ENCODE data around the gene NCAN. TPM values are rescaled to one million over a fixed set of nuclear protein-coding genes. Genes with fewer than 3 reads are reported as not detected.
A peak's percentile ranks its signal among the peaks of the same experiment; 100 is the strongest.

The NCAN gene
- total and polyA plus RNA-seq, 9 of the 15 experiments (the other 6 are each of a cell fraction or from before 2014, with no cell fraction given) = 0.04 TPM; not detected in 8

DNA sequence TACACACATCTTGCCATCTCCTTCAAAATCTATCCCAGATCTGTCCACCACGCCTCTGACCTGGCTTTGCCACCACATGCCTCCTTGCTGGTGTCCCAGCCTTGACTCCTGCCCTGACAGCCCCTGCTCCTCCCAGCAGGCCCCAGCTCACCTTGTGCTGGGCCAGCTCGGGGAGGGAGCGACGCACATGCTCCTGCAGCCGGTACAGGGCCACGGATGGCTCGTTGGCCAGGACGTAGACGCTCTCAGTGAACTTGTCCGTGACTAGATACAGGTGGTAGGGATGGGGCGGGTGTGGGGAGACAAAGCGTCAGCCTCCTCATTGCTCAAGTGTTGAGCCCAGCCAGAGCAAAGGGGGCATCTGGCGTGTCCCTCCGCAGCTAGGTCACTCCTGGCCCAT, 25.0 kb upstream of the NCAN start:
- H3K9ac ChIP-seq (ENCODE audit: insufficient read depth in 1 of 2, low read depth in 2 of 2, low read length in 2 of 2) = peak overlapping the region in 1 of 2 experiments; percentile 10; a peak in 1 of 4 replicates
- DNase-seq (ENCODE audit: extremely low read depth in 1 of 4, low spot score in 3 of 4) (no peak), ATAC-seq (no peak), FAIRE-seq (no peak)
- no peaks in the 10 kb centered on the region for H3K9me1 ChIP-seq (ENCODE audit: control insufficient read depth, insufficient read depth, low read length)
- H3K27ac ChIP-seq (ENCODE audit: extremely low read depth, low read depth, low read length) = no peak overlapping the region
- TF ChIP-seq LARP7 (IDR thresholded peaks at IDR 0.05) = no peak
- TF ChIP-seq POLR2G (IDR thresholded peaks at IDR 0.05; ENCODE audit: low read depth, low read length) = peak; percentile 59; the same call in 1 of the 2 replicates
- peak; percentile 39; the same call in 1 of the 2 replicates for TF ChIP-seq RBFOX2 (IDR thresholded peaks at IDR 0.05; ENCODE audit: low read depth, low read length)
- no peak for TF ChIP-seq PURB (CRISPR knock-in tag; IDR thresholded peaks at IDR 0.05; ENCODE audit: low read depth)
- TF ChIP-seq, protein P1, sequence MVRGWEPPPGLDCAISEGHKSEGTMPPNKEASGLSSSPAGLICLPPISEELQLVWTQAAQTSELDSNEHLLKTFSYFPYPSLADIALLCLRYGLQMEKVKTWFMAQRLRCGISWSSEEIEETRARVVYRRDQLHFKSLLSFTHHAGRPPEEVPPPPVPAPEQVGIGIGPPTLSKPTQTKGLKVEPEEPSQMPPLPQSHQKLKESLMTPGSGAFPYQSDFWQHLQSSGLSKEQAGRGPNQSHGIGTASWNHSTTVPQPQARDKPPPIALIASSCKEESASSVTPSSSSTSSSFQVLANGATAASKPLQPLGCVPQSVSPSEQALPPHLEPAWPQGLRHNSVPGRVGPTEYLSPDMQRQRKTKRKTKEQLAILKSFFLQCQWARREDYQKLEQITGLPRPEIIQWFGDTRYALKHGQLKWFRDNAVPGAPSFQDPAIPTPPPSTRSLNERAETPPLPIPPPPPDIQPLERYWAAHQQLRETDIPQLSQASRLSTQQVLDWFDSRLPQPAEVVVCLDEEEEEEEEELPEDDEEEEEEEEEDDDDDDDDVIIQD (CRISPR knock-in tag; IDR thresholded peaks at IDR 0.05) = no peak
- no peak overlapping the region for H3K4me3 ChIP-seq
- in situ Hi-C loops (cut with MboI) (no loop called here), intact Hi-C loops (cut with micrococcal nuclease) (loop anchor here (5.0 kb wide), 2 partner anchors 156 to 176 kb away; no protein-coding TSS in a partner anchor)
- no peaks in the 10 kb centered on the region; the same call in 1 of the 2 replicates for H3K9me3 ChIP-seq (replicated peaks; ENCODE audit: control insufficient read depth, insufficient read depth, low read depth, low read length)
- 97% methylated on average over 13 of the region's 14 CpGs for WGBS (ENCODE audit: insufficient coverage, low coverage, missing lambda C conversion rate)
- H3K27me3 ChIP-seq (ENCODE audit: control insufficient read depth in 2 of 2, insufficient read depth in 2 of 2, low read length in 2 of 2) = no peaks in the 10 kb centered on the region
- no peak overlapping the region for H2AFZ ChIP-seq (ENCODE audit: low read depth, low read length)
- H3K4me1 ChIP-seq (replicated peaks in 1 of 2; ENCODE audit: control insufficient read depth in 2 of 2, insufficient read depth in 2 of 2, low read length in 2 of 2) = peaks cover 2 to 15% of the 10 kb centered on the region in 2 experiments; a peak in 3 of 5 replicates
- no TSS peak for BruUV-seq (replicated peaks)
- no peak overlapping the region for H3K4me2 ChIP-seq (ENCODE audit: insufficient read depth, low read length)
- H4K20me1 ChIP-seq (replicated peaks; ENCODE audit: control insufficient read depth, insufficient read depth, low read length) = no peaks in the 10 kb centered on the region
- peaks cover 34% of the 10 kb centered on the region; the same call in 1 of the 3 replicates for H3K36me3 ChIP-seq (ENCODE audit: control insufficient read depth, insufficient read depth, low read length)
- ChIA-PET CTCF (ENCODE audit: low intra/inter-chr PET ratio) (interaction anchor here (1.2 to 1.8 kb wide), 2 partner anchors 39 to 303 kb away, joined by 3 to 4 read pairs; no protein-coding TSS in a partner anchor), POLR2A (no interaction called here)
- H3K79me2 ChIP-seq (ENCODE audit: control insufficient read depth, insufficient read depth, low read length) = peaks cover 20% of the 10 kb centered on the region

Data from K562 (cell line).